HG03159 (cell line): ENCODE data around the gene FCRL1.

ENCODE experiments used
- ATAC-seq: cut with Tn5 transposase; IDR thresholded peaks from one replicate; pipeline ENCODE4 v1.9.1; 2021; ENCODE audit warnings: mild to moderate bottlenecking, moderate library complexity; ENCODE audit not compliant: unreplicated experiment

Gene FCRL1

DNA sequence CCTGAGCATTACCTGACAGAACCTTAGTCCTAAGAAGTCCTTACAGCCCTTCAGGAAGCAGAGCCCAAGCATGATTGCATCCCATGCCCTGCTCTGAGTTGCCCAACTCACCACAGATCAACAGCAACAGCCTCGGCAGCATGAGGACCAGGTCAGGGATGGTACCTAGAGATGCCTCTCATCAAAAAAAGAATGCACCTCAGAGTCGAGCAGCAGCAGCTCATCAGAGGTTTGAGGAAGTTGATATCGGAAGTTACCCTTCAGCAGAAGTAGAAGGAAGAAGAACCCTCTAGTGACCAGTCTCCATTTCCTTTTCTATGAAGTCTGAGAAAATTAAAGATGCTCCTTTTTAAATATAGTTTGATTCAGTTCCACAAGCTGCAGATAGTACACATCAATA is at the start of gene FCRL1:
Gene FCRL1, minus strand, starts transcription at position 225 of the 400 bp plus-strand sequence. Its CDS starts 83 bp downstream, at position 142.
- no peak for ATAC-seq

DNA sequence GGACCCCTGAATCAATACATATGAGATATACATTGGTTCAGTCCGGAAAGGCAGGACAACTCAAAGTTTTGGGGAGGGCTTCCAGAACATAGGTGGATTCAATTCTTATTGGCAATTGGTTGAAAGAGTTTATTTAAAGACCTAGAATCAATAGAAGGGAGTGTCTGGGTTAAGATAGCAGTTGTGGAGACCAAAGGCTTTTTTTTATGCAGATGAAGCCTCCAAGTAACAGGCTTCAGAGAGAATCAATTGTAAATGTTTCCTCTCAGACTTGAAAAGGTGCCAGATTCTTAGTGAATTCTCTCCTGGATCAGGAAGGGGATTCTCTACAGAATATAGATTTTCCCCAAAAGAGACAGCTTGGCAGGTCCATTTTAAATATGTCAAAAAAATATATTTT is 48.7 kb upstream of the FCRL1 start:
- ATAC-seq: no peak

DNA sequence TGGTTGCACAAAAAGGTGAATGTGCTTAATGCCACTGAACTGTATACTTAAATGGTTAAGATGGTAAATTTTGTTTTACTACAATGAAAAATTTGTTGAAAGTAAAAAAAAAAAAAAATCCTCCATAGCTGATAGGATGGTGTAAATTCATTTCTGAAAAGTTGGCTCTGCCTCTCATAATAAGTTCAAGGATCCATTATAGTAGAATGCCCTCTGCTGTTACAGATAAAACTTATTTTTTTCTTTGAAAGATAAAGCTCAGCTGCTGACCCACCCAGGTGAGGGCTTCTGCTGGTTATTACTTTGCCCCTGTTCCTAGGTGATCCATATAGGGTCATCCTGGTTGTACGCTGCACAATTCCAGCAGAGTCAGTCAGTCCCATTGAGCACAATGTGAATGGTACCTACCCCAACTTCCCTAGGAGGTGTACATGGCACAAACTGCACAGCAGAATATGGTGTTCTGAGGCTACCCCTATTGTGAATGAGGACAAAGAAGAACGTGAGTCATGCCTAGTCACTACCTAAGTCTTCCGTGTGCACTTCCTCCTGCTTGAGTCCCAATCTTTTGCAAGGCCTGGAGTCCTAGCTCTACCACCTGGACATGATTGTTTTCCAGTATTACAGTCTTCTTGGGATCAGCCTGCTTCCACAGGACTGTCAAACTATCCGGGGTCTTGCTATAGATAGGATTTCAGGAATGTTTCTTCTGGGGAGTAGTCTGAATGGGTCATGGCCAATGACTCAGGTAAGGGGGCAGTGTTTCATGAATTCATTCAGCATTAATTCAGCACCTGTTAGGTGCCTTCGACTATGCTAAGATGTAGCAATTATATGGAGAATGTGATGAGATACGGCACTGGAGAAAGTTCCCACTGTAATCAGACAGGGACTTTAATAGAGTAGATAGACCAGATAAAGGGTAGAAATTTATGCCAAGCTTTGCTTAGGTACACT is 42.5 kb upstream of the FCRL1 start:
- no peak for ATAC-seq

DNA sequence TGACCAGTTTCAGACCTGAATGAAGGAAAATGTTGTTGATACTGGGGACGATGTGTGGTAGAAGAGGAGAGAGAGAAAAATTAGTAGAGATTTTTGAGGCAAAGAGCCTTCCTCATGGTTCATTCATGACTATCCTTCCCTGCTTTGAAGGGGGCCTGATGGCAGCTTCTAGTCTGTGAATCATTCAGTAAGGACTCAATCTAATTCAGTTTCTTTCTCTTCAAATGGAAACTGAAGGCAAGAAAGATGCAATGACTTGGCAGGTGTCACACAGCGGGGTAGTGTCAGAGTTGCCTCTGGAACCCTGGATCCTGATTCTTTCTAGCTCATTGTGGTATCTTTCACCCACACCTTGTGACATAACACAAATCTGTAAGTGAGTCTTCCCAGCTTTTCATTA is 36.6 kb upstream of the FCRL1 start:
- ATAC-seq: no peak

DNA sequence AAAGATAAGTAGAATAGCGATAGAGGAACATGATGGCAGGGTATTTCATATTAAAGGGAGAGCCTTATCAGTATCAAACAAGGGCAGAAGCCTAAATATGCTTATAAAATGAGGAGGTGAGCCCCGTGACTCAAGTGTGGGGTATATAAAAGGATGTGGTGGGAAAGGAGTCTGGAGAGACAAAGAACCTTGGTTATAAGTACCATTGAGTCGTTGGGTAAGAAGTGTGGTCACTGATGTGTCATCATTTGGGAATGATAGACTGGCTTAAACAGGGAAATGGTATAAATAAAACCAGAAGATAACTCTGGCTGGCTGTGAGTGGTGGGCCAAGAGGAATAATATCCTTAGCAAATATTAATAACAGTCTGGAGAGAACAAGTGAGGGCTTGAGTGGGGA is 32.6 kb upstream of the FCRL1 start:
- no peak for ATAC-seq

- peak; percentile 74 for ATAC-seq
These were observed 29.4 kb upstream of the FCRL1 start for GRCh38 chr1:157849229-157849875.

DNA sequence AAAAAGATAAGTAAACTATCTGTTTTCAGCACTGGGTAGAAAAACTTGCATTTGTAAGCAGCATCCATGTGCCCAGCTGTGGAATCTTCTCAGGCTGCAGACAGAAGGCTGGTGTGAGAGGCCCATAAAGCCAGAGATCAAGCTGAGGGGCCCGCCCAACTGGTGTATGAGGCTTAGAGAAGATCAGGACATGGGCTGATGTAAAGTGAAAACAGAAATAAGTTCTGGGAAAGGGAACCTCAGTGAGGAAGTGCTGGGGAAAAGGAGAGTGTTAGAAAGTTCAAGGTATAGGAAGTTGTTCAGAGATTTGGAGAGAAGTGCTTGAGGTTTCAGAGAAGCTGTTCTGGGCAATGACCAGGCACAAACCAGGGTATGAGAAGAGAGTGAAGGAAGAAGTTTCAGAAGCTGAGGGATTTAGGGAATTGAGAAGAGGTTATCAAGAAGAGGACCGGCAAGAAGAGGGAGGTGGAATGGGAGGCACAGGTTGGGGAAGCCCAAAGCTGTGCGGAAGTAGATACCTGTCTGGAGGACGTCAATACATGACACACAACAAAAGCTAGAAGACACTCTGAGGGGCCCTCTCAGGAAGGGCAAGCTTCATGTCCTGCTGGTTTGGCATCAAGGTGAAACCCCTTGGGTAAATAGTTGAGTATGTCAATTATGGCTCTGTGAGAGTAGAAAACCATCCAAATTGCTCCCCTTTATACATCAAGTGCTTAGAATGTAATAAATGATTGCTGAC is 24.3 kb upstream of the FCRL1 start:
- ATAC-seq: no peak

DNA sequence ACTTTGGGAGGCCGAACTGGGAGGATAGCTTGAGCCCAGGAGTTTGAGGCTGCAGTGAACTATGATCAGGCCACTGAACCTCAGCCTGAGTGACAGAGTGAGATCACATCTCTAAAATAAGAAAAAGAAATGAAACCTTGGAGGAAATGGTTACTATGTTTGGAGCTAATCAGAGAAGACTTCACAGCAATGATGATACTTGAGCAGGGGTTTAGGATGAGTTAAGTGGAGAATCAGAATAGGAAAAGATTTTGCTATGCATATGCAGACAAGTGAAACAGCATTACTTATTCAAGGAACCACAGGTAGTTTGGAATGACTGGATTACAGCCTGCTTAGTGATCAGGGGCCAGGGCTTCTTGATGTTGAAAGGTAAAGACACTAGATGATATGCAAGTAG is 23.0 kb upstream of the FCRL1 start:
- ATAC-seq: no peak

- ATAC-seq: no peak
These were observed 21.8 kb upstream of the FCRL1 start, which contains the start of gene CD5L for GRCh38 chr1:157841708-157842107. Gene CD5L (minus strand): TSS chr1:157841808. CDS start chr1:157841701, 107 bp downstream.

DNA sequence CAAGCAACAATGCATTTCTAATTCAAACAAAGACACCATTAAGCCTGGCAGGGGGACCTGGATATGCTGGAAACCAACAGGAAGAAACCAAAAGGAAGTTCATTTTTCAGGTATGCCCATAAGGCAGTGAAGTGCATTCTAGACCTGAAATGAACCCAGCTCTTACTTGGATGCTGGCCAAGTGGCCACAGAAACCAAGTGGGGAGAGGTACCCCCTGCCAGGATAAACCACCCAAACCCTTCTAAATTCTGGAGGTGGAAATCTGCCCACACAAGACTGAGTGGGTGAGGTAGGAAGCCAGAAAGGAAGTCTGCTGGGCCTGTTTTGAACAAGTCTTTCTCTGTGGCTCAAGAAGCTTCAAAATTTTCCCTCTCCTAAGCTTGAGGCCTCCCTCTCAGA is 19.0 kb upstream of the FCRL1 start:
- ATAC-seq: no peak

DNA sequence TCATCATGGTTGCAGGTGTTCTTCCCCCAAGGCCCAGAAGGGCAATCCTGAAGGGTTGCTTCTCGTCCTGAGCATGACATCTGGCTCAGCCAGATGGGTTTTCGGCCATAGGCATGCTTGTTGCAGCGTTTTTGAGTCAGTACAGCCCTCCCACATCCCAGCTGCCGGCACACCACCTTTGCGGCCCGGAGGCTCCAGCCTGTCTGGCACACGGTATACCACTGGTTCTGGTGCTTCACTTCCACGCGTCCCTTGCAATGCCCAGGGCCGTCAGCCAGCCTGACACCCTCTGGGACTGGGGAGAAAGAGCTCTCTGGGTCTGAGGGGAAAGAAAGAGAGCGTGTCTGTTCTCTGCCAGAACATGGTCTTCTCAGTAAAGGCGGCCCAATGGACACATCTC is 14.5 kb upstream of the FCRL1 start:
- no peak for ATAC-seq

DNA sequence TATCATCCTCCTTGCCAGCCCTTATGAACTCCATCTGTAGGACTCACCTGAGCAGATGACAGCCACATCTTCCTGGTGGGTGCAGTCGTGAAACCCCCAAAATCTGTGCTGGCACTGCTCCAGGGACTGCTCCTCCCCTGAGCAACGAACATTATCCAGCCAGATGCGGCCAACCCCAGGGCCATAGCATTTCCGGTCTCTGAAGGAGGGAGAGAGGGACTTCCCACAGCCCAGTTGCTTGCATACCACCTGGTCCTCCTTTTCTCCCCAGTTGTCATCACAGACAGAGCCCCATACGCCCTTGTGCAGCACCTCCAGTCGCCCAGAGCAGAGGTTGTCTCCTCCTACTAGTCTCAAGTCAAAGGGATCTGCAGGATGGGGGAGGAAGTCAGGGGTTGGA is 13.2 kb upstream of the FCRL1 start:
- ATAC-seq: no peak

DNA sequence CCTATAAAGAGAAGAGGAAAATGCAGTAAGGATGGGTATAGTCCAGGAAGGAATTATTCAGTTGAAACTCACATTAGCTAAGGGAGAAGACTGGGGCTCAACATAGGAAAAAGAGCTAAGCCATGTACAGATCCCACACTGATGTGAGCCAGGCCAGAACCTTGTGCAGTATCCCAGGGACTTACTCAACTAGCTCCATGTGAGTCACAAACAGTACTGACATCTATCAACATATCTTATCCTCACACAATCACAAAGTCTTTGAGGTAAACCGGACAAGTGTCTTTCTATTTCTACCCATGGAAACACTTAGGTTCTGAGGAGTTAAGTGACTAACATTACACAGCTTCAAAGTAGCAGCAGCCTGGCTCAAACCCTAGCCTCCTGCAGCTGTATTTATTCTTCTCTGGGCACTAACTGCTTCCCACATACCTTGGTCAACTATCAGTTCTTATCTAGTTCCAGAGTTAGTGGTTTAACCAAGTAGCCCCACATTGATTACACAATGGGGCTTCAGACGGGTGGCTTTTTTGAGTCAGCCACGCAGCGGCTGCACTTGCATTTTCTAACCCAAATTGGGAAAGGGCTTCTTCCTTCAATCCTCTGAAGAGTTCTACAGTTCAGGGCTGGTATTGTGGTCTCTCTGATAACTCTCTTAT is 12.2 kb upstream of the FCRL1 start:
- ATAC-seq: no peak

DNA sequence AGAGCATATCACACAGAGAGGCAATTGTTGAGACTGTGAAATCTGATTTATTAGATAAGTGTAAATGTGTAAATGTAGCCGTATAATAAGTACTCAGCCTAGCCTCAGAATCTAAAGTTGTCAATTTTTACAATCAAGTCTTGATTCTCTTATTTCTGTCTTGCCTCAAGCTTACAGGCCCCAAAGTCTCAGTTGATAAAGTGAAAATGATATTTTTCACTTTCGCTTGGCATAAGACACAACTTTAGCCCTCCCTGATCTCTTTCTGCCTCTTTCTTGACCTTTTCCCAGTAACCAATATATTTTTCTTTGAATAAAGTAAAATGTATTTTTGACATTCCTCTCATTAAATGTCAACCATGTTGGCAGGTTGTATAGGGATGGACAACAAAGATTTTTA is 11.0 kb upstream of the FCRL1 start:
- no peak for ATAC-seq

GRCh38 chr1:157829711-157830110 is 9.8 kb upstream of the FCRL1 start:
- no peak for ATAC-seq

DNA sequence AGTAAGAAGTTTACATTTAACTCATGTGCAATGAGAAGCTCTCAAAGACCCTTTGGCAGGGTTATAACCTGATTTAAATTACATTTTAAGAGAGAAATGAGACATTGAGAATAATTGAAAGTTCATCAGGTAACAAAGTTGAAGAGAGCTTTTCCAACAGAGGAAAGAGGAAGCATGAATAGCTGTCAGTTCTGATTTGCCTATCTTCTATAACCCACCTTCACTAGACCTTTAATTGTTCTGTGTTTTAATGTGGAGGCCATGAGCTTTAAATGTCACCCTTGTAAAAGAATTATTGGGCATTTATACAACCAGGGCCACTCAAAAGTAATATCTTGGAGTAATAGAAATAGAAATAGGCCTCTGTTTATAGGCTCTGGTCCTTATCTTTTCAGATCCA is 9.3 kb upstream of the FCRL1 start:
- no peak for ATAC-seq

DNA sequence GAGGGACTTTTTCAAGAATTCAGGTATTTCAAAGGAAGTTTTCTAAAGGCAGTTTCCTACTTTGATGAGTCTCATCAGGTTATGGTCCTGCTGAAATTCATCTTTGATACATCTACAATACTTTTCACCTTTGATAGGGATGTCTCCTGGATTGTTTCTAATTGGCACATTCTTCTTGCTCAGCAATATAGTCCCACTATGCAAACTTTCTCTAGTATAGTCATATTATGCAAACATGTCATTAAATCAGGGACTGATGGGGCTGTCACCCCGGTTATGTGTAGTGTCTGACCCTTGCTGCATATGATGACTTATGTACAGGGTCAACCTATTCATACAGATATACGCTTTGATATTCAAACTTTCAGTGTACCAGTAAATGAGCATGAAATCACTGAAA is 379 bp upstream of the FCRL1 start:
- ATAC-seq: no peak

DNA sequence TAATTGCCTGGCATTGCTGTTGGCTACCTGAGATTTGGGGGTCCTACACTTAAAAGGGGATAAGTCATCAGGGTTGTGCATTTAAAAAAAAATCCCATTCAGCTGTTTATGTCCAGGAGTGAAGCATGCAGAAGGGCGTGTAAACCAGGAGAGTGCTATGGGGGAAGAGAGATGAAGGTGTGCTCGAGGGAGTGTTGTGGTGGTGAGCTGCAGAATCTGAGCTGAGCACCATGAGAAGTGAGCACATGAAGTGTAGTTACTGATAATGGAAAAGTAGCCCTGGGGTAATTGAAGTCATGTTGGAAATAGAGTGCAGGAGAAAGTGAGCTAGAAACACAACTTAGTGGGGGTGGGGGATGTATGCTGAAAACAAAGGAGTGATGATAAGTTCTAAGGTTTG is 705 bp downstream of the FCRL1 start:
- ATAC-seq: no peak

DNA sequence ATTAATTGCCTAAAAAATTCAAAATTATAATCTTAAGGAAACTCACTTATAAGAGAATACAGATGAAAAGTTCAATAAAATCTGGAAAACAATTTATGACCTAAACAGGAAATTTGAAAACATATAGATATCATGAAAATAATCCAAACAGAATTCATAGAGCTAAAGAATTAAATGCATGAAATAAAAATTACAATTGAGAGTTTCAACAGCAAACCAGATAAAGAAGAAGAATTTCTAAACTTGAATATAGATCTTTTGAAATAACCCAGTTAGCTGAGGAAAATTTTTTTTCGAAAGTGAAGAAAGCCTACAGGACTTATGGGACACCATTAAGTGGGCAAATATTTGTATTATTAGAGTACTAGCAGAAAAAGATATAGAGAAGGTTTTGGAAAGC is 6.7 kb downstream of the FCRL1 start:
- no peak for ATAC-seq

DNA sequence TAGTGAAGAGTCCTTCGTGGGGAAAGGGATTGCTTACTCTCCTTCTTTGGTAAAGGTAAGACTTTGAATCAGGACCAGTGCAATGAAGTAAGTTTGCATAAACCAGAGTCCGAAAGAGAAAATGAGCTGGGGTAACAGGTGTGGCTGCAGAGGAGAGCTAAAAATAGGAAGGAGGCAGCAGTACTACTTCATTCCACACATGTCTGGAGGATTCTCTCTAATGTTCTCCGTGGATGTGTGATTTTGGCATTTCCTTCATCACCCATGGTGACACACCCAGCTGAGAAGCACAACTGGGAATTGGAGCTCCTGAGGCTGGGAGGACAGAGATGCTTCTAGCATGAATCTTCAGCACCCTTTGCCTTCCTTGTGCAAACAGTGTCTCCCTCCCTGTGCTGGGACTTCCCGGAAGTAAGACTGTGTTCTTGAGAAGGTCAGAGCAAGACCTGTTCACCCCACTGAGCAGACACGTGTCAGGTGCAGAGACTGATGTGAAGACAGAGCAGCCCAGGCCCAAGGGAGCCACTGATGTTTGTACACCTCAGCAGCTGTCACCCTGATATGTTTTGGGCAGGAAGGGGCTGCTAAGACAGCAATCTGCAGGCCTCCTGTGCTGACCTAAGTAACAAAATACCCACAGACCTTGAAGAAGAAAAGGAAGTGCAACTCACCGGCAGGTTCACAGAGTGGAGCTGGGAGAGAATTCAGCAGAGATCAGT is 13.3 kb downstream of the FCRL1 start:
- ATAC-seq: peak; percentile 94
